ENCODE results near the gene TRAF3.
A peak's percentile ranks its signal among the peaks of the same experiment; 100 is the strongest.
"Not testable (repeated sequence)": the region's sequence is repeated elsewhere in the genome, so short reads cannot be mapped to it uniquely, and the experiment has no call there.

Gene TRAF3

GRCh38 chr14:102867826-102868580, 90.8 kb downstream of the TRAF3 start:
- DNase-seq, result no peak

GRCh38 chr14:102868956-102869547, 91.8 kb downstream of the TRAF3 start:
- no peak for DNase-seq

DNA sequence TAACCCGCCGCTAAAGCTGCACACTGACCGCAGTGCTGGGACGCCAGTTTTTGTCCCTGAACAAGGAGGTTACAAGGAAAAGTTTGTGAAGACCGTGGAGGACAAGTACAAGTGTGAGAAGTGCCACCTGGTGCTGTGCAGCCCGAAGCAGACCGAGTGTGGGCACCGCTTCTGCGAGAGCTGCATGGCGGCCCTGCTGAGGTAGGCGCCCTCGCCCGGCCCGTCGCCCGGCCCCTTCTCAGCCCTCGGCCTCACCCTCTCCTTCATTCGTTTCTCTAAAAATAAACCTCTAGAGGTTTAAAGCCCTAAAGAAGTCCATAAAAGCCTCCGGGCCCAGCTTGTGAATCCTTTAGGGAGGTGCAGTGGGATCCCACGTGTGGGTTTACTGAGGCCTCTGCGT, 93.0 kb downstream of the TRAF3 start:
- DNase-seq, result no peak

DNA sequence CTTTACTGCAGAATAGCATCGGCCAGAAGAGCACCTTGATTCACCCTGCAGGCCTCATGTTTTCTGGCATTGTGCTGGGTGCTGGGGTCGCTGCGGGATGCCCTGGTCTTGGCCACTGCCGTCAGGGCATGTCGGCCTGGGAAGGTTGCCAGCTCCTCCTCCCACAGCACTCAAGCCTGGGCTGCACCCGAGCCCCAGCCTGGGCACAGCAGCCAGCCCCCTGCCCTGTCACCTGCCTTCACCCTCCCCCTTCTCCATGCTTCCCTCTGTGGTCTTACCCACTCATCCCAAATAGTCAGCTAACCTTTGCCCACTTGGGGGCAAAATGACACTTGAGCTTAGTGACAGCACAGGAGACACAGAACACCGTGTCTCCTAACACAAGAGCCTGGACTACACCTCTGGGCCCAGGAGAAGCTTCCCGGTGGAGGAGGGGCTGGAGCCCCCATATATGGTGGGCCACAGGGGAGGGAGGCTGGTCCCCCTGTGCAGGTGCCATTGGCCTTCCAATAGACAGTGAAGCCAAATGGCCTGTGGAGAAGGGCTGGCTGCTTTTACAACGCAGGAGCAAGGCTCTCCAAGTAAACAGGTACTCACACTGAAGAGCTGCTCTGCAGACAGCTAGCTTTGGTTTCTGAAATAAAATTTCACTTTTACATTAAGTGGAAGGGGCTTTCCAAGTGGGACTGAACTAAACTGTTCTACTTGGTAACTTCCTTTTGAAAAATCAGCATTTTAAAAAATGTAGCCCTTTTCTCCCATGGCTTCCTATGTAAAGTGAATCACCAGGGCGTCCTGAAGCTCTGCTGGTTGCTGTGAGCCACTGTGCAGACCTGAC, 94.0 kb downstream of the TRAF3 start:
- no peak for DNase-seq

GRCh38 chr14:102872020-102872419, 94.8 kb downstream of the TRAF3 start:
- no peak for DNase-seq

- DNase-seq, result no peak
Observed at GRCh38 chr14:102873131-102873530, 95.9 kb downstream of the TRAF3 start.

GRCh38 chr14:102873546-102874061, 96.4 kb downstream of the TRAF3 start:
- no peak for DNase-seq

DNA sequence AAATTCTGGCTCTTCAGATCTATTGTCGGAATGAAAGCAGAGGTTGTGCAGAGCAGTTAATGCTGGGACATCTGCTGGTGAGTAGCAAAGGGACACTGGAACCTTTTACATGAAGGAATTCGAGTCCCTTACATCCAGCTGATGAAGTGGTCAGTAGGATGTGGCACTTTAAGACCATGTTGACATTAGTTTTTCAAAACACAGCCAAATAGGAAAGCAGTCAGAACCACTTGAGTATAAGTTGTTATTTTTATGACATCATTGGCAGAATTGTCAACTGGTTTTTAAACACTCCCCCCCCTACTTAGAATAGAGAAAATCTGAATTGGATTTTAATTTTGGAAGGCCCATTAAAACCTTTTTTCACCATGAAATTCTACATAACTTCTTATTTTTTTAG, 98.4 kb downstream of the TRAF3 start:
- no peak for DNase-seq

GRCh38 chr14:102877511-102877910, 100.3 kb downstream of the TRAF3 start:
- DNase-seq, result not testable (repeated sequence)

DNA sequence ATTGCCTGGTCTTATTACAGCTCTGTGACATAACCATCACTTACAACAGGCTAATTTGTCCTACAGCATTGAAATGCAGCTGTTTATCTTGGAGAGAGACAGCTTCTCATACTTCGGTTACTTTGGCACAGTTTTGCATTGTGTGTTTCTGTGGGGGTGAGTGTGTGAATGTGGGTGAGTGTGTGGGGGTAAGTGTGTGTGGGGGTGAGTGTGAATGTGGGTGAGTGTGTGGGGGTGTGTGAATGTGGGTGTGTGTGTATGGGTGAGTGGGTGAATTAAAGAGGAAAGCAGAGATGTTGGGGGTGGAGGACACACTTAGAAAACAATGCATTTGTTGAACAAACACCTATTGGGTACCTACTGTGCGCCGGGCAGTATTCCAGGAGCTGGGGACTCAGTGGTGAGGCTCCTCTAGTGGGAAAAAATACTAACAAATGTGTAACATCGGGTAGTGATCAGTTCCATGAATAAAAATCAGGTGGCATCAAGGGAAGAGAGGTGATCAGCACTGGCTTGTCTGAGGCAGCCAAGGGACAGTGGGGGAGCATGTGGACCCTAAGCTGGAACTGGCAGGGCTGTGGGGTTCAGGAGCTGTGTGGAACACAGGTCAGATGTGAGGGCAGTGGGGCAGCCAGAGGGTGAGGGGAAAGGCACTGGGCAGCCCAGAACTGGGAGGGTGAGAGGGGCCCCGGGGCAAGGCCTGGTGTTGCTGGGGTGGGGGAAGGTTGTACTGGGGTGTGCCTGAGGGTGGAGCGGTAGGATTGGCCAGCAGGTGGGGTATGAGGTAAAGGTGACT, 101.1 kb downstream of the TRAF3 start:
- no peak for DNase-seq

DNA sequence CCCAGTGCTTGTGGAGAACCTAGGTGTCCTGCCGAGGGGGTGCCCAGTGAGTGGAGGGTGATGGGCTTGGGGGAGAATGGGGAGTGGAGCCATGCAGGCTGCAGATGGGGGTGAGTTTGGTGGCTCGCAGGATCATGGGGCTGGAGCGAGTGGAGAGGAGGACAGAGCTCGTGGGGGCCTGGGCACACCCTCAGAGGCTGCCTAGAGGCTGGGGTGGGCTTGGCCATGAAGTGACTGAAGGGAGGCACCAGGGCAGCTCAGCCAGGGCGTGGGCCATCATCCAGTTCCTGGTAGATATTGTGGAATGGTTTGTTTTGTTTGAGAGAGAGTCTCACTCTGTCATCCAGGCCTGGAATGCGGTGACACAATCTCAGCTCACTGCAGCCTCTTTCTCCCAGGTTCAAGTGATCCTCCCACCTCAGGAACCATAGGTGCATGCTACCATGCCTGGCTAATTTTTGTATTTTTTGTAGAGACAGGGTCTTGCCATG, 101.8 kb downstream of the TRAF3 start:
- no peak for DNase-seq

DNA sequence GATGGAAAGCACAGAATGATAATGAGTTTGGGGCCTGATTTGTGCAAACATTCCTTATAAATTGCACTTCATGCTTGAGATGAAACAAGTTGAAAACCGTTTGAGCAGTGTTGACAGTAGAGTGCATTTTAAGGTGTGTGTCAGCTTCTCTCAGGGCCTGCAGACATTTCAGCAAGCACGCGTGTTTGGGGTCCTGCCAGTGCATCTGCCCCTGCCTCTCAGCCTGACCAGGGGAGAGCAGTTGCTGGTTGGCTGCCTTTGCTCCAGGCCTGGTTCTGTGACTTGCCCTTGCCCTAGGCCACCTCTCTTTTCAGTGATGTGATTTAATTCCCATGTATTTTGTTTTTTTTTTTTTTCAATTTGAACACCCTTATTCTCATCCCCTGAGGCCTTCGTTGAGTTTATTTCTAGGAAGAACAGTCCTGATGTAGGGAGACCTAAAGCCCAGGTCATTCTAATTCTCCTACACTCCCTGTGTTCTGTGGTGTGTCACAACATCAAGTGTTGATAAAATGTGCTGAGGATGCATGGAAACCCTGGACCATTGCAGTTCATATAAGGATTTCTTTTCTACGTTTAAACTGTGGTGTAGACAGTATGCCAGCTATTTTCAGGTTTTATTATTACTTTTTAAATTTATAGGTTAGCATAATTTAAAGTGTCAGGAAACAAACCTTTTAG, 105.1 kb downstream of the TRAF3 start:
- no peak for DNase-seq

GRCh38 chr14:102883089-102883541, 105.9 kb downstream of the TRAF3 start:
- peak in 1 of 5 donors; percentile 23 for DNase-seq

DNA sequence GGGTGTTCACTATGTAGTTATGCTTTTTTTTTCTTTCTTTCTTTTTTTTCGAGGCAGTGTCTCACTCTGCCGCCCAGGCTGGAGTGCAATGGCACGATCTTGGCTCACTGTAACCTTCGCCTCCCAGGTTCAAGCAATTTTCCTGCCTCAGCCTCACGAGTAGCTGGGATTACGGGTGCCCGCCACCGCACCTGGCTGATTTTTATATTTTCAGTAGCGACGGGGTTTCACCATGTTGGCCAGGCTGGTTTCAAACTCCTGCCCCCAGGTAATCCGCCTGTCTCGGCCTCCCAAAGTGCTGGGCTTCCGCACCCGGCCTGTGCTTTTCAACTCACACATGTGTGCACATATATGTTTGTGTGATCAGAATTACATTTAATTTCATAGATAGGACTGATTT, 106.3 kb downstream of the TRAF3 start:
- DNase-seq, result no peak

DNA sequence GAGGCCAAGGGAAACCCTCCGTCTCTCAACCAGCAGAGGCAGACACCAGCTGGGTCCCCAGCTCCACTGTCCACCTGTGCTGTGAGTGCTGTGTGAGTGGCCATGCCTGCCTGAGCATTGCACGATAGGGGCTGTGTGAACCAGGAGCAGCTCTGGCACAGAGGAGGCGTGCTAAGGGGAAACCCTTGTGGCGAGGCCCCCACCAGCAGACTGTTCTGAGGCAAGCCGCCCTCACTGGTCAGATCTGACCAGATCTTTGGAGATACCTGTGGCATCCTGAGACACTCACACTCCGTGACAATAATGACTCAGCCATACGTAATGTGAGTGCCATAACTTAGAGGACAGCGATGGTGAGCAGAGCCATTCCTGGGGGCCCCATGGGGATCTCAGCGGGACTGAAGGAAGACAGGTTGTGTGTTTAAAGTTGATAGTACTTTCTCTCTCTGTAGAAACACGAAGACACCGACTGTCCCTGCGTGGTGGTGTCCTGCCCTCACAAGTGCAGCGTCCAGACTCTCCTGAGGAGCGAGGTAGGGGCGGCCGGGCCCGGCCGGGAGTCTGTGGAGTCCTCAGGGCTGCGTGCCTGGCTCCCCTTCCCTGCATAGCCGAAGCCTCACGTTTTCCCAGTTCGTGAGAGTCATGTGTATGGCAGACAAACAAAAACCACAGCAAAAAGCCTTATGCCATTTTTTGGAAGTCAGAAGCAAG, 108.6 kb downstream of the TRAF3 start:
- no peak for DNase-seq

- DNase-seq, result no peak
Observed at GRCh38 chr14:102888748-102889147, 111.5 kb downstream of the TRAF3 start.

- no peak for DNase-seq
Observed at GRCh38 chr14:102889615-102890014, 112.4 kb downstream of the TRAF3 start.

DNA sequence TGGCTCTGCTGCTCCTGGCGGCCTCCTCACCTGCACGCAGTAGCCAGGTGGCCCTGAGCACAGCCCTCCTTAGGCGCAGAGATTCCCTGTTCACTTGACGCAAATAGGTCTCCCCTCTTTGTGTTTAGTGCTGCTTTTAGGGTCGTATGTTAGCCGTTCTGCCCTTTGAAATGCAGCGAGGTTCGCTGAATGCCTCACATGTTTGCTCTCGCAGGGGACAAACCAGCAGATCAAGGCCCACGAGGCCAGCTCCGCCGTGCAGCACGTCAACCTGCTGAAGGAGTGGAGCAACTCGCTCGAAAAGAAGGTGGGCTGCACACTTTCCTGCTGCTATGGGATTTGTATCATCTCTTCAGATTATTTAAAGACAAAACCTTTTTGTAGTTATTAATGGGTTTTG, 113.9 kb downstream of the TRAF3 start:
- no peak for DNase-seq

DNA sequence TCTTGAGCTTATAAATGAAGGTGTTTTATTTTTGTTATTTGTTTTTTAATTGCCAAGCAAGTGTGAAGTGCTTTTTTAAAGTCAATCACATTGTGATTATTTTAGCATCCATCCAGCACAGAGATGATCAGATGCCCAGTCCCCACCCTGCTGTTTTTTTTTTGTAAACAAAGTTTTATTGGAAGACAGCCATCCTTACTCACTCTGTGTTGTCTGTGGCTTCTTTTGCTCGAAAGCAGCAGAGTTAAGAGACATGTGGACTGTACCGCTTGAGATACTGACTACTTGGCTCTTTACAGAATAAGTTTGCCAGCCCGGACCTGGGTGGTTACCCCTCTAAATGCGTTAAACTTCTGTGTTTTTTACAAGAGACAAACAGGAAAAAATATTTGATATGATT, 114.3 kb downstream of the TRAF3 start:
- DNase-seq, result no peak

- no peak for DNase-seq
Observed at GRCh38 chr14:102892651-102893050, 115.4 kb downstream of the TRAF3 start.

GRCh38 chr14:102893452-102893851, 116.2 kb downstream of the TRAF3 start:
- DNase-seq, result no peak
